Loucy (cell line): ENCODE measurements around the gene CYP3A4.

Experiments used
- H2AFZ ChIP-seq: fragments of 200-600 bp; sonication (generic); 2 replicates; pipeline ENCODE4 v1.6.0; 2016; ENCODE audit warnings: antibody characterized with exemption, mild to moderate bottlenecking, low read length, moderate library complexity
- H3F3A ChIP-seq: fragments of 200-600 bp; 2 replicates; pipeline ENCODE4 v1.6.0; 2016; ENCODE audit warnings: antibody characterized with exemption, low read depth, mild to moderate bottlenecking
- H3K27me3 ChIP-seq: fragments of 200-600 bp; sonication (generic); 2 replicates; pipeline ENCODE4 v1.6.1; 2014; ENCODE audit warnings: low read length, mild to moderate bottlenecking; ENCODE audit not compliant: insufficient read depth, poor library complexity, severe bottlenecking
- H3K36me3 ChIP-seq: fragments of 200-600 bp; sonication (generic); 2 replicates; pipeline ENCODE4 v1.6.1; 2016; ENCODE audit warnings: low read length; ENCODE audit not compliant: insufficient read depth
- H3K4me1 ChIP-seq: fragments of 200-600 bp; sonication (generic); 2 replicates; pipeline ENCODE4 v1.5.1; 2014; ENCODE audit warnings: low read length, mild to moderate bottlenecking; ENCODE audit not compliant: insufficient read depth, poor library complexity, severe bottlenecking
- H3K4me2 ChIP-seq: fragments of 200-600 bp; sonication (generic); 2 replicates; pipeline ENCODE4 v1.6.0; 2014; ENCODE audit warnings: antibody characterized with exemption, low read length, low read depth, mild to moderate bottlenecking; ENCODE audit not compliant: poor library complexity, severe bottlenecking
- H3K4me3 ChIP-seq: fragments of 200-600 bp; sonication (generic); 2 replicates; pipeline ENCODE4 v1.5.1; 2014; ENCODE audit warnings: low read length, mild to moderate bottlenecking, mixed read lengths; ENCODE audit not compliant: poor library complexity, severe bottlenecking
- H3K79me2 ChIP-seq: fragments of 200-600 bp; sonication (generic); 2 replicates; pipeline ENCODE4 v1.6.1; 2014; ENCODE audit warnings: low read length; ENCODE audit not compliant: insufficient read depth
- H3K9ac ChIP-seq: fragments of 200-600 bp; sonication (generic); 2 replicates; pipeline ENCODE4 v1.6.0; 2014; ENCODE audit warnings: mild to moderate bottlenecking, low read depth, low read length, moderate library complexity; ENCODE audit not compliant: poor library complexity, severe bottlenecking
- H3K9me2 ChIP-seq: fragments of 200-600 bp; sonication (generic); replicated peaks from 2 replicates; pipeline ENCODE4 v1.6.1; 2016; ENCODE audit warnings: low read depth, low read length, mixed read lengths
- H3K9me3 ChIP-seq: fragments of 200-600 bp; sonication (generic); 2 replicates; pipeline ENCODE4 v1.6.1; 2014; ENCODE audit warnings: mild to moderate bottlenecking, antibody characterized with exemption, low read length, low read depth; ENCODE audit not compliant: insufficient read depth
- H4K20me1 ChIP-seq: fragments of 200-600 bp; sonication (generic); 2 replicates; pipeline ENCODE4 v1.6.0; 2014; ENCODE audit warnings: antibody characterized with exemption, low read length, mild to moderate bottlenecking; ENCODE audit not compliant: insufficient read depth, poor library complexity, severe bottlenecking
- EZH2phosphoT487 ChIP-seq: fragments of 200-600 bp; IDR thresholded peaks from 2 replicates; pipeline ENCODE4 v1.6.1; 2018; ENCODE audit warnings: antibody characterized with exemption, mild to moderate bottlenecking, moderate library complexity, borderline replicate concordance
- TF ChIP-seq, protein P1 (sequence below): fragments of 200-600 bp; sonication (generic); conservative IDR thresholded peaks from 2 replicates; pipeline ENCODE4 v1.5.1; 2014; ENCODE audit warnings: mild to moderate bottlenecking, antibody characterized with exemption, low read length

CYP3A4 gene

DNA sequence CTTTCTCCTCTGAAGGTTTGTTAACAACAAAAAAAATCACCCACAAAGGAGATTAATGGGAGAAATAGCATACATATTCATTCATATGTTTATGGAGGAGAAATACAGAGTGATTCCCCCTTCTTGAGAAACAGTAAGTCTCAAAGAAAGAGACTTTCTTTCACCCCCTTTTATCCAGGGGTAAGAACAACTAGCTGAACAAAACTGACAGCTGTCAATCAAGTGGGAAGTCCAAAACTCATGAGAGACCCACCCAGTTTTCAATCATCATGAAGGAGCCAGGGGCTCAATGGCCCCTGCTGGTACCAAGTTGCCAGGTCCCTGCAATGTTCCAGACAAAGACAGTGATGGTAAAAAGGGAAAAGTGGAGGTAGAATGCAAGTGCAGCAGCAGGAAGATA is 41.9 kb upstream of the CYP3A4 start:
- Histone ChIP-seq H3K36me3 (no peaks in the 10 kb centered on the region), H4K20me1 (no peaks in the 10 kb centered on the region), H3K4me1 (peaks cover 3% of the 10 kb centered on the region), H3K79me2 (no peaks in the 10 kb centered on the region), H3K9me2 (no peaks in the 10 kb centered on the region), H3K4me2 (no peak overlapping the region), H3K4me3 (no peak overlapping the region), H3F3A (no peaks in the 10 kb centered on the region), H3K9me3 (no peaks in the 10 kb centered on the region), H3K27me3 (no peaks in the 10 kb centered on the region), H3K9ac (no peak overlapping the region), H2AFZ (no peak overlapping the region)
- TF ChIP-seq, protein P1, sequence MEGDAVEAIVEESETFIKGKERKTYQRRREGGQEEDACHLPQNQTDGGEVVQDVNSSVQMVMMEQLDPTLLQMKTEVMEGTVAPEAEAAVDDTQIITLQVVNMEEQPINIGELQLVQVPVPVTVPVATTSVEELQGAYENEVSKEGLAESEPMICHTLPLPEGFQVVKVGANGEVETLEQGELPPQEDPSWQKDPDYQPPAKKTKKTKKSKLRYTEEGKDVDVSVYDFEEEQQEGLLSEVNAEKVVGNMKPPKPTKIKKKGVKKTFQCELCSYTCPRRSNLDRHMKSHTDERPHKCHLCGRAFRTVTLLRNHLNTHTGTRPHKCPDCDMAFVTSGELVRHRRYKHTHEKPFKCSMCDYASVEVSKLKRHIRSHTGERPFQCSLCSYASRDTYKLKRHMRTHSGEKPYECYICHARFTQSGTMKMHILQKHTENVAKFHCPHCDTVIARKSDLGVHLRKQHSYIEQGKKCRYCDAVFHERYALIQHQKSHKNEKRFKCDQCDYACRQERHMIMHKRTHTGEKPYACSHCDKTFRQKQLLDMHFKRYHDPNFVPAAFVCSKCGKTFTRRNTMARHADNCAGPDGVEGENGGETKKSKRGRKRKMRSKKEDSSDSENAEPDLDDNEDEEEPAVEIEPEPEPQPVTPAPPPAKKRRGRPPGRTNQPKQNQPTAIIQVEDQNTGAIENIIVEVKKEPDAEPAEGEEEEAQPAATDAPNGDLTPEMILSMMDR: no peak
- no peak for TF ChIP-seq EZH2phosphoT487

DNA sequence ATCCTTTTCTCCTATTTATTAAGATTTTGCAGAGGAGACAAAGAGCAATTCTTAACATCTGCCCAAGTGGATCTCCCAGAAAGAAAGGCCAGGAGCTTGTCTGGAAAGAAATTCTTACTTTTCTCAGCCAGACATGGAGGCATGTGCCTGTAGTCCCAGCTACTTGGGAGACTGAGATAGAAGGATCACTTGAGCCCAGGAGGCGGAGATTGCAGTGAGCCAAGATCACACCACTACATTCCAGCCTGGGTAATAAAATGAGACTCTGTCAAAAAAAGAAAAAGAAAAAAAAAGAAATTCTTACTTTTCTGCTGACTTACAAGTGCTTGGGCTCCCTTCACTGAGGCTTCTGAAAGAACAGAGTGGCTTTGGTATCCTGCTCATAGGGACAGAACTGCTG is 41.5 kb upstream of the CYP3A4 start:
- Histone ChIP-seq H3K4me1 (peaks cover 3% of the 10 kb centered on the region), H3K9me3 (no peaks in the 10 kb centered on the region), H3F3A (no peaks in the 10 kb centered on the region), H3K4me2 (no peak overlapping the region), H4K20me1 (no peaks in the 10 kb centered on the region), H3K27me3 (no peaks in the 10 kb centered on the region), H2AFZ (no peak overlapping the region), H3K79me2 (no peaks in the 10 kb centered on the region), H3K4me3 (no peak overlapping the region), H3K9me2 (no peaks in the 10 kb centered on the region), H3K36me3 (no peaks in the 10 kb centered on the region), H3K9ac (no peak overlapping the region)
- TF ChIP-seq, protein P1: no peak
- no peak for TF ChIP-seq EZH2phosphoT487

DNA sequence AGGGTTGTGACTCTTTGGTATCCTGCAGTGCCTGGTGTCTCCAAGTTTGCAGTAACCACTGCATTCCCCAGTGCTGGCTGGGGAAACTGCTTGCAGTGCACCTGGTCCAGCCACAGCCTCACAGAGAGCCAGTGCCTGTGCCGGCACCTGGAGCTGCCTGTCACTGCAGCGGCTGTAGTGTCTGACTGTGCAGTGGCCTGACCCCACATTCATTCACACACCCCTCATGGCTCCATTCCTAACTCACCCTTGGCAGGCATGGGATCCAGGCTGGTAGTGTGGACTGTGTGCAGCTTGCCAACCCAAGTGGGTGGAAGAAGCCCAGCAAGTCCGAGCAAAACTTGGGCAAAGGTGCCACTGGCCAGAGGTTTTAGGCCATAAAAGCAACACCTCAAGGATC is 40.1 kb upstream of the CYP3A4 start:
- peaks cover 3% of the 10 kb centered on the region for H3K4me1 ChIP-seq
- TF ChIP-seq EZH2phosphoT487: no peak
- TF ChIP-seq, protein P1: no peak
- no peaks in the 10 kb centered on the region for H3K79me2 ChIP-seq
- no peaks in the 10 kb centered on the region for H3K27me3 ChIP-seq
- no peaks in the 10 kb centered on the region for H4K20me1 ChIP-seq
- H3K36me3 ChIP-seq: no peaks in the 10 kb centered on the region
- no peaks in the 10 kb centered on the region for H3F3A ChIP-seq
- no peak overlapping the region for H3K4me2 ChIP-seq
- H3K4me3 ChIP-seq: no peak overlapping the region
- no peak overlapping the region for H2AFZ ChIP-seq
- no peaks in the 10 kb centered on the region for H3K9me2 ChIP-seq
- no peaks in the 10 kb centered on the region for H3K9me3 ChIP-seq
- H3K9ac ChIP-seq: no peak overlapping the region
